H1 (cell line): ENCODE results near the gene TMEM135.

Experiments
- CREB1 ChIP-seq: IDR thresholded peaks from 2 replicates; pipeline ENCODE4 v1.6.1; 2012; ENCODE audit warnings: inconsistent platforms
- CTCF ChIP-seq, 3 experiments: IDR thresholded peaks; 1 replicate in 2 of 3; 2 replicates in 1 of 3; pipeline versions ENCODE4 v1.5.1 to v1.6.1; 2011; ENCODE audit warnings: low read length in 3 of 3, mild to moderate bottlenecking in 3 of 3, inconsistent platforms in 2 of 3, low read depth in 1 of 3, moderate library complexity in 1 of 3; ENCODE audit not compliant: insufficient read depth in 1 of 3; ENCODE audit errors: control extremely low read depth in 1 of 3
- EP300 ChIP-seq, 2 experiments: IDR thresholded peaks; 1 replicate in 1 of 2; 2 replicates in 1 of 2; pipeline ENCODE4 v1.6.1; 2011 to 2012; ENCODE audit warnings: low read depth in 2 of 2, low read length in 2 of 2, mild to moderate bottlenecking in 2 of 2, borderline replicate concordance in 1 of 2, inconsistent platforms in 1 of 2, moderate library complexity in 1 of 2
- KDM1A ChIP-seq: fragments of 200-600, 300-600 bp; sonication (generic); IDR thresholded peaks from 2 replicates; pipeline ENCODE4 v1.7.1; 2016; ENCODE audit warnings: mild to moderate bottlenecking, low read length, borderline replicate concordance
- KDM5A ChIP-seq: fragments of 200-600 bp; IDR thresholded peaks from 2 replicates; pipeline ENCODE4 v1.7.1; 2012; ENCODE audit warnings: mild to moderate bottlenecking, low read length, inconsistent platforms, mixed read lengths
- POLR2A ChIP-seq, 2 experiments: IDR thresholded peaks; 1 replicate in 1 of 2; 2 replicates in 1 of 2; pipeline ENCODE4 v1.6.1; 2011; ENCODE audit warnings: low read depth in 2 of 2, low read length in 2 of 2, mild to moderate bottlenecking in 2 of 2; ENCODE audit errors: control extremely low read depth in 1 of 2
- YY1 ChIP-seq: IDR thresholded peaks from 2 replicates; pipeline ENCODE4 v1.6.1; 2011; ENCODE audit warnings: low read depth, mild to moderate bottlenecking, low read length

- TF ChIP-seq EP300 (IDR thresholded peaks at IDR 0.05; ENCODE audit: borderline replicate concordance in 1 of 2, low read depth in 2 of 2, low read length in 2 of 2) (no peak), YY1 (no peak), KDM5A (no peak), KDM1A (no peak), POLR2A (IDR thresholded peaks at IDR 0.05; ENCODE audit: control extremely low read depth in 1 of 2, low read depth in 2 of 2, low read length in 2 of 2) (no peak), CTCF (IDR thresholded peaks at IDR 0.05; ENCODE audit: control extremely low read depth in 1 of 3, insufficient read depth in 1 of 3, low read depth in 1 of 3, low read length in 3 of 3) (no peak), CREB1 (no peak)
Observed at GRCh38 chr11:87295237-87295636, 257.5 kb downstream of the TMEM135 start.
